ENCODE data around the gene S100A9. TPM values are rescaled to one million over a fixed set of nuclear protein-coding genes. Genes with fewer than 3 reads are reported as not detected.

Gene S100A9
- polyA plus RNA-seq, 1 donor from 2014 or later, result not detected

DNA sequence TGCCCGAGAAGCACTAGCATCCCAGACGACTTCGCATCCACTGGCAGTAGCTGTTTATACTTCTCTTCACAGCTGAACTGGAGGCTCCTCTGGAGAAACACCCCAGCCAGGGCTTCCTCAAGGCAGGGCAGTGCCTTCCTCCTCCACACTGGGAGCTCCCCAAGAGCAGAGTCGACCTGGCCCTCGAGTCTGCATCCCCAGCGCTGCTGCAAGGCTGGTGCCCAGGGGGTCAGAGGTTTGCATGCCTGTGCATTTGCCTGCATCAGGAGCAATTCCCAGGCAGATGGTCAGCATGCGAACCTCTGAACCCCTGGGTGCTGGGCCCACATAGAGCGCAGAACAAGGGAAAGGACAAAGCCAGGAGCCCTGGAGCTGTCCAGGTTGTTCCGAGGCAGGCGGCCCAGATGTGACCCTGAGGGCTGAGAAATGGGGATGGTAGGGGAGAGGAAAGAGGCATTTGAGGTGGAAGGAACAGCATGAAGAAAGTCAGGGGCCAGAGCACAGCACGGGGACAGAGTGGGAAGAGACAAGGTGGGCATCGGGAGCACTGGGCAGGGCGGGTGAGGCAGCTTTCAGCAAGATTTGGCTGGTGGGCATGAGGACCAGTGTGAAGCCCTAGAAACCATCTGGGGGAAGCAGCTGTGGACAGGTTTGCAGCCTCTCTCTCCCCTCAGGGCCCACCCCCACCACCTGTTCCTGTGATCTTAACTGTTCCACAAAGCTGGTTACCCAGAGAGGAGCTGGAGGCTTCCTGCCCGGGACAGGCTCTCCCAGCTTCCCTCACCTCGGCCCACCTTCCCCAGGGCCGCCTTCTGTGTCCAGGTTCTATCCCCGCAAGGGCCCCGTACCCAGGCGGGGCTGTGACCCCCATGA is 39.6 kb downstream of the S100A9 start:
- H3K4me2 ChIP-seq (ENCODE audit: low read length), result no peak overlapping the region
- no peak overlapping the region for H3K27ac ChIP-seq (ENCODE audit: low read length)
- H3K27me3 ChIP-seq (ENCODE audit: insufficient read depth, low read depth, low read length), result no peaks in the 10 kb centered on the region
- H2AFZ ChIP-seq (ENCODE audit: low read depth, low read length), result no peak overlapping the region
- H3K36me3 ChIP-seq (ENCODE audit: insufficient read depth, low read length), result no peaks in the 10 kb centered on the region
- H3K79me2 ChIP-seq (replicated peaks; ENCODE audit: insufficient read depth, low read length), result no peaks in the 10 kb centered on the region
- TF ChIP-seq, protein P1, sequence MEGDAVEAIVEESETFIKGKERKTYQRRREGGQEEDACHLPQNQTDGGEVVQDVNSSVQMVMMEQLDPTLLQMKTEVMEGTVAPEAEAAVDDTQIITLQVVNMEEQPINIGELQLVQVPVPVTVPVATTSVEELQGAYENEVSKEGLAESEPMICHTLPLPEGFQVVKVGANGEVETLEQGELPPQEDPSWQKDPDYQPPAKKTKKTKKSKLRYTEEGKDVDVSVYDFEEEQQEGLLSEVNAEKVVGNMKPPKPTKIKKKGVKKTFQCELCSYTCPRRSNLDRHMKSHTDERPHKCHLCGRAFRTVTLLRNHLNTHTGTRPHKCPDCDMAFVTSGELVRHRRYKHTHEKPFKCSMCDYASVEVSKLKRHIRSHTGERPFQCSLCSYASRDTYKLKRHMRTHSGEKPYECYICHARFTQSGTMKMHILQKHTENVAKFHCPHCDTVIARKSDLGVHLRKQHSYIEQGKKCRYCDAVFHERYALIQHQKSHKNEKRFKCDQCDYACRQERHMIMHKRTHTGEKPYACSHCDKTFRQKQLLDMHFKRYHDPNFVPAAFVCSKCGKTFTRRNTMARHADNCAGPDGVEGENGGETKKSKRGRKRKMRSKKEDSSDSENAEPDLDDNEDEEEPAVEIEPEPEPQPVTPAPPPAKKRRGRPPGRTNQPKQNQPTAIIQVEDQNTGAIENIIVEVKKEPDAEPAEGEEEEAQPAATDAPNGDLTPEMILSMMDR (IDR thresholded peaks at IDR 0.05; ENCODE audit: poor library complexity, severe bottlenecking), result no peak
- TF ChIP-seq MXI1 (conservative IDR thresholded peaks at IDR 0.05; ENCODE audit: poor library complexity, severe bottlenecking), result no peak
- no peaks in the 10 kb centered on the region for H3F3A ChIP-seq (ENCODE audit: insufficient read depth, low read length, poor library complexity, severe bottlenecking)
- no peaks in the 10 kb centered on the region for H4K20me1 ChIP-seq (ENCODE audit: insufficient read depth)
- H3K9me3 ChIP-seq (ENCODE audit: low read length), result no peaks in the 10 kb centered on the region
- no peaks in the 10 kb centered on the region for H3K9me2 ChIP-seq (ENCODE audit: insufficient read depth, low read length)
- H3K4me3 ChIP-seq (ENCODE audit: low read length), result no peak overlapping the region
- no peak overlapping the region for H3K9ac ChIP-seq (ENCODE audit: low read length)

DNA sequence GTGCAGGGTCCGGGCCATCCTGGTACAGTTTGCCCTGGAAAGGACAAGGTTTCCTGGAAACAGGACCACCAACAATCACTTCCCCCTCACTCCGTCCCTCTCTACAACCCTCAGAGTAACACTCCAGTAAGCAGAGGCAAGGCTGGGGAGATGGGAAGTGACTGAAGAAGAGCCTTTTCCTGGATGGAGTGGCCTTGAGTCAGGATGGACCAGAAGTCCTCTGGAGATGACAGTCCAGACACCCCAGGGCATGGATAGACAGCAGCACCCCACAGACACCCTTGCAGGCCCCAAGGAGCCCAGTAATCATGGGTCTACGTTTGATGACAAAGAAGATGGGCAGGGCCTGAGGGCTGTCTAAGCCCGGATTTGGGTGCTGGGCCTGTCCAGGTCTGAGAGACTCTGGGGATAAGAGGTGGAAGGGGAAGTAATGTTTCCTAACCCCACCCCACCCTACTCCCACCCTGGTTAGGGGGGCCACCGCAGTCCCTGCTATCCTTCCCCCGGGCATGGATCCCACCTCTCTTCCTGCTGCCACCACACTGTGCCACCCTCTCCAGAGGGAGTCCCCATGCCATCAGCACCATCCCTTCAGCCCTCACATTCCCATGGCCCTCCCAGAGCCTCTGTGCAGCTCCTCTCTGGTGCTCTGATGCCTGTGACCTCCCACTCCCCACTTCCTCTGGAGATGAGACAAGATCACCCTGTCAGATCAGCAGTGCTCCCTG is 40.4 kb downstream of the S100A9 start:
- Histone ChIP-seq H3K36me3 (ENCODE audit: insufficient read depth, low read length) (no peaks in the 10 kb centered on the region), H3K9me3 (ENCODE audit: low read length) (no peaks in the 10 kb centered on the region), H2AFZ (ENCODE audit: low read depth, low read length) (no peak overlapping the region), H3K27me3 (ENCODE audit: insufficient read depth, low read depth, low read length) (no peaks in the 10 kb centered on the region), H3K79me2 (replicated peaks; ENCODE audit: insufficient read depth, low read length) (no peaks in the 10 kb centered on the region), H3K4me2 (ENCODE audit: low read length) (no peak overlapping the region), H3F3A (ENCODE audit: insufficient read depth, low read length, poor library complexity, severe bottlenecking) (no peaks in the 10 kb centered on the region), H3K9ac (ENCODE audit: low read length) (no peak overlapping the region), H4K20me1 (ENCODE audit: insufficient read depth) (no peaks in the 10 kb centered on the region), H3K27ac (ENCODE audit: low read length) (no peak overlapping the region), H3K9me2 (ENCODE audit: insufficient read depth, low read length) (no peaks in the 10 kb centered on the region), H3K4me3 (ENCODE audit: low read length) (no peak overlapping the region)
- TF ChIP-seq EP300 (conservative IDR thresholded peaks at IDR 0.05; ENCODE audit: poor library complexity, severe bottlenecking) (no peak), RAD21 (conservative IDR thresholded peaks at IDR 0.05) (no peak), MXI1 (conservative IDR thresholded peaks at IDR 0.05; ENCODE audit: poor library complexity, severe bottlenecking) (no peak), SMC3 (conservative IDR thresholded peaks at IDR 0.05; ENCODE audit: poor library complexity) (no peak), POLR2AphosphoS5 (IDR thresholded peaks at IDR 0.05) (no peak), TAF1 (IDR thresholded peaks at IDR 0.05; ENCODE audit: low read depth) (no peak), EZH2 (IDR thresholded peaks at IDR 0.05; ENCODE audit: borderline replicate concordance, insufficient read depth, low read length, poor library complexity, severe bottlenecking) (no peak)
- TF ChIP-seq, protein P1 (IDR thresholded peaks at IDR 0.05; ENCODE audit: poor library complexity, severe bottlenecking), result no peak
- TF ChIP-seq, protein P2, sequence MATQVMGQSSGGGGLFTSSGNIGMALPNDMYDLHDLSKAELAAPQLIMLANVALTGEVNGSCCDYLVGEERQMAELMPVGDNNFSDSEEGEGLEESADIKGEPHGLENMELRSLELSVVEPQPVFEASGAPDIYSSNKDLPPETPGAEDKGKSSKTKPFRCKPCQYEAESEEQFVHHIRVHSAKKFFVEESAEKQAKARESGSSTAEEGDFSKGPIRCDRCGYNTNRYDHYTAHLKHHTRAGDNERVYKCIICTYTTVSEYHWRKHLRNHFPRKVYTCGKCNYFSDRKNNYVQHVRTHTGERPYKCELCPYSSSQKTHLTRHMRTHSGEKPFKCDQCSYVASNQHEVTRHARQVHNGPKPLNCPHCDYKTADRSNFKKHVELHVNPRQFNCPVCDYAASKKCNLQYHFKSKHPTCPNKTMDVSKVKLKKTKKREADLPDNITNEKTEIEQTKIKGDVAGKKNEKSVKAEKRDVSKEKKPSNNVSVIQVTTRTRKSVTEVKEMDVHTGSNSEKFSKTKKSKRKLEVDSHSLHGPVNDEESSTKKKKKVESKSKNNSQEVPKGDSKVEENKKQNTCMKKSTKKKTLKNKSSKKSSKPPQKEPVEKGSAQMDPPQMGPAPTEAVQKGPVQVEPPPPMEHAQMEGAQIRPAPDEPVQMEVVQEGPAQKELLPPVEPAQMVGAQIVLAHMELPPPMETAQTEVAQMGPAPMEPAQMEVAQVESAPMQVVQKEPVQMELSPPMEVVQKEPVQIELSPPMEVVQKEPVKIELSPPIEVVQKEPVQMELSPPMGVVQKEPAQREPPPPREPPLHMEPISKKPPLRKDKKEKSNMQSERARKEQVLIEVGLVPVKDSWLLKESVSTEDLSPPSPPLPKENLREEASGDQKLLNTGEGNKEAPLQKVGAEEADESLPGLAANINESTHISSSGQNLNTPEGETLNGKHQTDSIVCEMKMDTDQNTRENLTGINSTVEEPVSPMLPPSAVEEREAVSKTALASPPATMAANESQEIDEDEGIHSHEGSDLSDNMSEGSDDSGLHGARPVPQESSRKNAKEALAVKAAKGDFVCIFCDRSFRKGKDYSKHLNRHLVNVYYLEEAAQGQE (IDR thresholded peaks at IDR 0.05; ENCODE audit: borderline replicate concordance), result no peak

Measured in neural cell (in vitro differentiated cells).